Measurements from ENCODE around the gene VDAC1. TPM values are rescaled to one million over a fixed set of nuclear protein-coding genes. Genes with fewer than 3 reads are reported as not detected.
A peak's percentile ranks its signal among the peaks of the same experiment; 100 is the strongest.

The VDAC1 gene
- total RNA-seq, 4 donors from 2014 or later, result 106 to 210 (median 180) TPM

DNA sequence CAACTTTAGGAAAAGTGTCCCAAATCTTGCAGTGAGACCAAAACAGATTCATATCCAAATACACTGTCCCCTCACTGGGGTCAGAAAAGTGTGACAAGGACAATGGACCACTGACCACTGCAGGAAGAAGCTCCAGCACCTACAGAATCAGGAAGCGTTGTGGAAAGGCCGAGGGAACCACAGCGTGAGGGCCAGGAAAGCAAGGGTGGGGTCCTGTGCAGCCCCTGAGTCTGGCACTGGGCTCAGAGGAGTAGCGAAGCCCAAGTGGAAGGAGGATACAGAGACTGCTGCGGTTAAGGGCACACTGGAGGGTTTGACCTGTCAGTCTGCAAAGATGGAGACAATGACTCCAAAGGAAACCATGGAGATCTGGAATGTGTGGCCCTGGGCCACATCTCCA lies 73.2 kb downstream of the VDAC1 start:
- TF ChIP-seq, protein P1, sequence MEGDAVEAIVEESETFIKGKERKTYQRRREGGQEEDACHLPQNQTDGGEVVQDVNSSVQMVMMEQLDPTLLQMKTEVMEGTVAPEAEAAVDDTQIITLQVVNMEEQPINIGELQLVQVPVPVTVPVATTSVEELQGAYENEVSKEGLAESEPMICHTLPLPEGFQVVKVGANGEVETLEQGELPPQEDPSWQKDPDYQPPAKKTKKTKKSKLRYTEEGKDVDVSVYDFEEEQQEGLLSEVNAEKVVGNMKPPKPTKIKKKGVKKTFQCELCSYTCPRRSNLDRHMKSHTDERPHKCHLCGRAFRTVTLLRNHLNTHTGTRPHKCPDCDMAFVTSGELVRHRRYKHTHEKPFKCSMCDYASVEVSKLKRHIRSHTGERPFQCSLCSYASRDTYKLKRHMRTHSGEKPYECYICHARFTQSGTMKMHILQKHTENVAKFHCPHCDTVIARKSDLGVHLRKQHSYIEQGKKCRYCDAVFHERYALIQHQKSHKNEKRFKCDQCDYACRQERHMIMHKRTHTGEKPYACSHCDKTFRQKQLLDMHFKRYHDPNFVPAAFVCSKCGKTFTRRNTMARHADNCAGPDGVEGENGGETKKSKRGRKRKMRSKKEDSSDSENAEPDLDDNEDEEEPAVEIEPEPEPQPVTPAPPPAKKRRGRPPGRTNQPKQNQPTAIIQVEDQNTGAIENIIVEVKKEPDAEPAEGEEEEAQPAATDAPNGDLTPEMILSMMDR (IDR thresholded peaks at IDR 0.05), result no peak
- no peak for TF ChIP-seq POLR2A (IDR thresholded peaks at IDR 0.05)
- no peak for TF ChIP-seq EP300 (IDR thresholded peaks at IDR 0.05; ENCODE audit: low read depth)
- TF ChIP-seq POLR2AphosphoS5 (IDR thresholded peaks at IDR 0.05), result no peak
- 90 to 100% methylated on average over 1 to 5 of the region's 5 CpGs for WGBS, 2 donors (ENCODE audit: low coverage in 1 of 2)
- in situ Hi-C loops (cut with MboI; ENCODE audit: low pct_ligation_motif_present in 1 of 4, low pct_unique_long_range_greater_than_20kb in 1 of 4, low sequenced_read_pairs in 3 of 4), result no loop called here

DNA sequence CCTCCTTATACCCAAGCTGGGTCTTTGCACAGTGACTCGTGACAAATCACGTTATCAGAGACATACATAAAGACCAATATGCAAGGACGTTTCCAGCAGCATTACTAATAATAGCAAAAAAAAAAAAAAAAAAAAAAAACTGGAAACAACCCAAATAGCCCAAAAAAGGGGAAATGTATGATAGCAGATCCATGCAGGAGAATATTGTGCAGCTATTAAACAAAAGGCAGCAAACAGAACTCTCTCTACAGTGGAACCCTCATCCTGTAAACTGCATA lies 74.0 kb downstream of the VDAC1 start:
- H3K27ac ChIP-seq, result no peak overlapping the region

More for the DNA sequence above, 73.2 kb downstream of the VDAC1 start:
- H3K27ac ChIP-seq, result no peak overlapping the region
- DNase-seq, result no peak
- peaks cover 0 to 6% (median 0%) of the 10 kb centered on the region in 4 donors for H3K4me1 ChIP-seq
- H3K9me3 ChIP-seq, result no peaks in the 10 kb centered on the region
- no peaks in the 10 kb centered on the region for H3K27me3 ChIP-seq
- no peak overlapping the region for H3K4me3 ChIP-seq
- no peaks in the 10 kb centered on the region for H3K36me3 ChIP-seq
- intact Hi-C loops (cut with DNase I; ENCODE audit: low total_unique reads), result no loop called here

DNA sequence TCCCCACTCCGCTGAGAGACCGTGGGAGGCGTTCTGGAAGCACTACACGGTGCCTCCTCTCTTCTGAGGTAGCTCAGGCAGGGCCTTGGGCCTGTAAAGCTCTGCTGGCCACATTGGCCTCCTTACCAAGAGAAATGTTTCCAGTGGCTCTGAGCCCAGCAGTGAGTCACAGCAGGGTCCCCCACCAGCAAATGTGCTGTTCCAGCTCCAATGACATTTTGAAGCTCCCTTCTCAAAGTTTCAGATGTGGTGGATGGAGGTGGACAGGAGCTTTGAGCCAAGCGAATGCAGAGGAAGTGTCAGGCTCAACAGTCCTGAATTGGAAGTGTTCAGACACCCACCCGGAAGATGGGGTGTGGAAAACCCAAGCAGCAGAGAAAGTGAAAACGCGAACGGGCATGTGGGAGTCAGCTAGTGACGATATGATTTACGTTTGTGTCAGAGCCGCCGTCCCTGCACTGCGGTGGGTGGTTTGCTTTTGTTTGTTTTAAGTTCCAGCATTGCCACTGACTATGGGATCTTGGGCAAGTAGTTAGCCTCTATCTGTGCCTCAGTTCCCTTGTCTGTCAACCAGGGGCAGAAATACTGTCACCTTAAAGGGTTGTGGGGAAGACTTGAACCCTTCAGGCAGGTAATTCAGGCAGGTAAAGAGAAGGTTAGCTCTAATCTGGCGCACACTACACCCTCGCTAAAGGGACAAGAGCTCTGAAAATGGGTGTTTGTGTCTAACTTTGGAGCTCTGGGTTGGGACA lies 74.5 kb downstream of the VDAC1 start:
- H3K27ac ChIP-seq, result no peak overlapping the region
- no peaks in the 10 kb centered on the region for H3K9me3 ChIP-seq
- peaks cover 0 to 6% (median 0%) of the 10 kb centered on the region in 4 donors for H3K4me1 ChIP-seq
- 43 to 69% methylated on average over 7 to 16 of the region's 16 CpGs for WGBS, 2 donors (ENCODE audit: low coverage in 1 of 2)
- no peaks in the 10 kb centered on the region for H3K36me3 ChIP-seq
- in situ Hi-C loops (cut with MboI; ENCODE audit: low pct_ligation_motif_present in 1 of 4, low pct_unique_long_range_greater_than_20kb in 1 of 4, low sequenced_read_pairs in 3 of 4), result no loop called here
- DNase-seq, result peak; percentile 31
- intact Hi-C loops (cut with DNase I; ENCODE audit: low total_unique reads), result no loop called here
- H3K4me3 ChIP-seq, result no peak overlapping the region
- TF ChIP-seq POLR2A (IDR thresholded peaks at IDR 0.05), result no peak
- TF ChIP-seq EP300 (IDR thresholded peaks at IDR 0.05; ENCODE audit: low read depth), result no peak
- TF ChIP-seq, protein P1 (IDR thresholded peaks at IDR 0.05), result no peak
- no peak for TF ChIP-seq POLR2AphosphoS5 (IDR thresholded peaks at IDR 0.05)
- no peaks in the 10 kb centered on the region for H3K27me3 ChIP-seq

More for the DNA sequence above, 74.0 kb downstream of the VDAC1 start:
- no peaks in the 10 kb centered on the region for H3K9me3 ChIP-seq
- intact Hi-C loops (cut with DNase I; ENCODE audit: low total_unique reads), result no loop called here
- 65 to 75% methylated on average over 2 to 3 of the region's 3 CpGs for WGBS, 2 donors (ENCODE audit: low coverage in 1 of 2)
- no peaks in the 10 kb centered on the region for H3K36me3 ChIP-seq
- H3K4me3 ChIP-seq, result no peak overlapping the region
- TF ChIP-seq POLR2AphosphoS5 (IDR thresholded peaks at IDR 0.05) (no peak), POLR2A (IDR thresholded peaks at IDR 0.05) (no peak), EP300 (IDR thresholded peaks at IDR 0.05; ENCODE audit: low read depth) (no peak)
- TF ChIP-seq, protein P1 (IDR thresholded peaks at IDR 0.05), result no peak
- in situ Hi-C loops (cut with MboI; ENCODE audit: low pct_ligation_motif_present in 1 of 4, low pct_unique_long_range_greater_than_20kb in 1 of 4, low sequenced_read_pairs in 3 of 4), result no loop called here
- no peak for DNase-seq
- no peaks in the 10 kb centered on the region for H3K27me3 ChIP-seq
- peaks cover 0 to 6% (median 0%) of the 10 kb centered on the region in 4 donors for H3K4me1 ChIP-seq

DNA sequence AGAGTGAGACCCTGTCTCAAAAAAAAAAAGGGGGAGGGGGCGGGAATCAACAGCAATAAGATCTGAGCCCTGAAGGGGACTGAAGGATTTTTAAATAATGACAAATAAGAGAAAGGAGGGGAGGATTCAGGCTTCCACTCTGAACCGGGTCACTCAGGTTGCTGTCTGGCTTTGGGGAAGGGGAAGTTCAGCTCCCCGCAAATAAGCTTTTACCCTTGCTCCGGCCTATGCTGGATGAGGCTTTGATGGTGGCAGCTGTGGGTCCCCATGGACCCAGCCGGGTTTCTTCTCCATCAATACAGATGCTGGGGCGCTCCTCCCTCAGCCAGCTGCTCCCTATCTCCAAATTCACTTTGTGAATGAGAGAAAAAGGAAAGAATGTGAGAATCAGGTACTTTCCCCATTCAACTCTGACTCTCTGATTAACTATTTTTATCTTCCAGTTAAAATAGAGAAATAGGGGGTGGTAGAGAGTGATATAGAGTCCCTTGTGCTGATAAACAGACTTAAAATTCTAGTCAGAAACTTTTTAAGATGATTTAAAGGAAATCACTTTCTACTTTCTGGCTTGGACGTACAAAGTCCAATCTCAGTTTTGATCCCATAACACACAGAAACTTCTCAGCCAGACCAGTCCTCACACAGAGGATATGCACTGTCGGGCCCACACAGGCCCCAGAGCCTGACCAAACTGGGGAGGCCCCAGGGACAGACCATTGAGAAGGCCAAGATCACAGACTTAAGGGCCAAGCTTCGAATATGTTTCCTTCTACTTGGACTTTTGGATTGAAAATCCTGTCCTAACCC lies 76.0 kb downstream of the VDAC1 start:
- in situ Hi-C loops (cut with MboI; ENCODE audit: low pct_ligation_motif_present in 1 of 4, low pct_unique_long_range_greater_than_20kb in 1 of 4, low sequenced_read_pairs in 3 of 4), result no loop called here

More for the DNA sequence above, 76.0 kb downstream of the VDAC1 start:
- WGBS, 2 donors (ENCODE audit: low coverage in 1 of 2), result 76 to 100% methylated on average over 1 to 9 of the region's 9 CpGs
- no peak for DNase-seq
- H3K9me3 ChIP-seq, result no peaks in the 10 kb centered on the region
- TF ChIP-seq POLR2AphosphoS5 (IDR thresholded peaks at IDR 0.05) (no peak), EP300 (IDR thresholded peaks at IDR 0.05; ENCODE audit: low read depth) (no peak), POLR2A (IDR thresholded peaks at IDR 0.05) (no peak)
- TF ChIP-seq, protein P1 (IDR thresholded peaks at IDR 0.05), result no peak
- H3K27me3 ChIP-seq, result no peaks in the 10 kb centered on the region
- no peak overlapping the region for H3K27ac ChIP-seq
- H3K4me3 ChIP-seq, result no peak overlapping the region
- no peaks in the 10 kb centered on the region for H3K36me3 ChIP-seq
- intact Hi-C loops (cut with DNase I; ENCODE audit: low total_unique reads), result no loop called here
- peaks cover 0 to 6% (median 0%) of the 10 kb centered on the region in 4 donors for H3K4me1 ChIP-seq
